Adrenal gland (tissue), 5 donors: ENCODE data around the gene ARHGEF10L.

ENCODE experiments used
- CTCF ChIP-seq, 6 experiments: fragments of 450-650 bp in 4 of 6; fragments of 200-600 bp in 2 of 6; sonication (generic) in 1 of 6; IDR thresholded peaks; 1 replicate in 5 of 6; 2 replicates in 1 of 6; pipeline versions ENCODE4 v1.5.1 to v1.8.0; 2016 to 2021; ENCODE audit warnings: antibody characterized with exemption in 6 of 6, mild to moderate bottlenecking in 2 of 6, moderate library complexity in 1 of 6
- POLR2A ChIP-seq, 2 donors: fragments of 450-650 bp; IDR thresholded peaks; one replicate each; pipeline ENCODE4 v1.6.1; 2017; ENCODE audit warnings: antibody characterized with exemption in 2 of 2, mild to moderate bottlenecking in 2 of 2, moderate library complexity in 1 of 2
- donor health status: DM: no; HTN: no; CAD: no.

DNA sequence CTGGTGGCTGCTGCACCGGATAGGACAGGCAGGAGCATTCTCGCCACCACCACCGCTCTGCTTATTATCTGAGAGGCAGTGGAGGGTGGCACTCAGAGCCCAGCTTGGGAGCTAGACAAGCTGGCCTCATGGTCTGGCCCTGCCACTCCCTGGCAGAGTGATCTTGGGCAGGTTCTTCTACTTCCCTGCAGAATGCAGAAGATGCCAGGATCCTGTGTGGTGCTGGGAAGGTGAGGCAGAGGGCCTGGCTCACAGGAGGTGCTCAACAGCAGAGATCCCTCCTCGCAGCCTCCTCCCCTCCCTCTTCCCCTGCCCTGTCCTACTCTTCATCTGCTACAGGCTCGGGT lies 60.4 kb downstream of the ARHGEF10L start:
- TF ChIP-seq CTCF (IDR thresholded peaks at IDR 0.05) (no peak), POLR2A (IDR thresholded peaks at IDR 0.05) (no peak)
